Measurements from ENCODE around the gene PRRC2B.

DNA sequence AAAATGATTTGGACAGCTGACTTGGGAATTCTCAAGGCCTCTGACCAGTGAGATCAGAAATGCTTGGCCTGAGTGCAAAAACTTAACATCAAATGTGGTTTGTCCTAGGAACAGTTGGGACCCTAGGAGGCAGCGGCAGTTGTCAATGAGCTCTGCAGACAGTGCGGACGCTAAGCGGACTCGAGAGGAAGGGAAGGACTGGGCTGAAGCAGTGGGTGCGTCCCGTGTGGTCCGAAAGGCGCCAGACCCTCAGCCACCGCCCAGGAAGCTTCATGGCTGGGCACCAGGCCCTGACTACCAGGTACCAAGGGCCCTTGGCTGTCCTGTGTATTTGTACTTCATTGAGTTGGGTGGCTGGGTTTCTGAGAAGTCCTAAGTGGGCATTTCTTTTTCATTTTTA lies 65.2 kb downstream of the PRRC2B start:
- TF ChIP-seq POLR2A (IDR thresholded peaks at IDR 0.05), result no peak
- no peak for TF ChIP-seq POLR2AphosphoS5 (IDR thresholded peaks at IDR 0.05)
- TF ChIP-seq, protein P1, sequence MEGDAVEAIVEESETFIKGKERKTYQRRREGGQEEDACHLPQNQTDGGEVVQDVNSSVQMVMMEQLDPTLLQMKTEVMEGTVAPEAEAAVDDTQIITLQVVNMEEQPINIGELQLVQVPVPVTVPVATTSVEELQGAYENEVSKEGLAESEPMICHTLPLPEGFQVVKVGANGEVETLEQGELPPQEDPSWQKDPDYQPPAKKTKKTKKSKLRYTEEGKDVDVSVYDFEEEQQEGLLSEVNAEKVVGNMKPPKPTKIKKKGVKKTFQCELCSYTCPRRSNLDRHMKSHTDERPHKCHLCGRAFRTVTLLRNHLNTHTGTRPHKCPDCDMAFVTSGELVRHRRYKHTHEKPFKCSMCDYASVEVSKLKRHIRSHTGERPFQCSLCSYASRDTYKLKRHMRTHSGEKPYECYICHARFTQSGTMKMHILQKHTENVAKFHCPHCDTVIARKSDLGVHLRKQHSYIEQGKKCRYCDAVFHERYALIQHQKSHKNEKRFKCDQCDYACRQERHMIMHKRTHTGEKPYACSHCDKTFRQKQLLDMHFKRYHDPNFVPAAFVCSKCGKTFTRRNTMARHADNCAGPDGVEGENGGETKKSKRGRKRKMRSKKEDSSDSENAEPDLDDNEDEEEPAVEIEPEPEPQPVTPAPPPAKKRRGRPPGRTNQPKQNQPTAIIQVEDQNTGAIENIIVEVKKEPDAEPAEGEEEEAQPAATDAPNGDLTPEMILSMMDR (IDR thresholded peaks at IDR 0.05), result no peak

Data from stomach (tissue), 4 donors.